Body of pancreas (tissue), 4 donors: ENCODE measurements around the gene MED15. TPM values are rescaled to one million over a fixed set of nuclear protein-coding genes. Genes with fewer than 3 reads are reported as not detected.

ENCODE experiments used
- ATAC-seq: fragments of 150-250 bp; one replicate; pipeline ENCODE4 v1.9.1; 2016
- DNase-seq, 4 donors: peaks; one replicate each; pipeline ENCODE4 v3.0.0-alpha.2; 2019
- H3K27ac ChIP-seq, 4 donors: fragments of 200-600 bp; sonication (generic); 1 replicate in 3 of 4; 2 replicates in 1 of 4; pipeline versions ENCODE4 v1.5.1 to v1.6.1; 2016 to 2019; ENCODE audit warnings: mild to moderate bottlenecking in 1 of 4, mixed read lengths in 1 of 4, moderate library complexity in 1 of 4
- H3K27me3 ChIP-seq, 2 donors: fragments of 200-600 bp; sonication (generic); one replicate each; pipeline ENCODE4 v1.6.0; 2016; ENCODE audit warnings: mild to moderate bottlenecking in 1 of 2
- H3K36me3 ChIP-seq, 2 donors: fragments of 200-600 bp; sonication (generic); replicated peaks in 1 of 2; 2 replicates each; pipeline ENCODE4 v1.5.1; 2016; ENCODE audit warnings: low read depth in 2 of 2; ENCODE audit not compliant: insufficient read depth in 1 of 2
- H3K4me1 ChIP-seq: fragments of 200-600 bp; sonication (generic); one replicate; pipeline ENCODE4 v1.6.0; 2016
- H3K4me3 ChIP-seq, 2 donors: fragments of 200-600 bp; sonication (generic); 1 replicate in 1 of 2; 2 replicates in 1 of 2; pipeline ENCODE4 v1.5.1; 2016 to 2019
- H3K9me3 ChIP-seq, 3 donors: fragments of 200-600 bp; sonication (generic); 1 replicate in 2 of 3; 2 replicates in 1 of 3; pipeline ENCODE4 v1.5.1; 2016
- CTCF ChIP-seq, 7 experiments: fragments of 450-650 bp in 4 of 7; fragments of 200-600 bp in 3 of 7; sonication (generic) in 3 of 7; IDR thresholded peaks; one replicate each; pipeline ENCODE4 v1.5.1; 2016 to 2019; ENCODE audit warnings: antibody characterized with exemption in 7 of 7
- POLR2A ChIP-seq, 3 donors: fragments of 450-650 bp; IDR thresholded peaks; one replicate each; pipeline ENCODE4 v1.6.1; 2016; ENCODE audit warnings: antibody characterized with exemption in 3 of 3, mild to moderate bottlenecking in 2 of 3
- WGBS, 2 donors: methylation state at CpG; one replicate each; pipeline ENCODE4 v1.1.5; 2017; 5-methylcytosine and 5-hydroxymethylcytosine counted together
- intact Hi-C: fragments of 100-400 bp; cut with DNase I; formaldehyde crosslinking; loops from one replicate; pipeline ENCODE4 v1.15.1; 2023
- total RNA-seq, 2 donors: library from RNA; depleted of rRNA; stranded (reverse); fragments of >200 nt; gene quantifications; one replicate each; pipeline ENCODE4 v1.1.0, GENCODE V29; 2016

Gene MED15
- total RNA-seq, 2 donors from 2014 or later: 31.6 to 36.9 TPM

DNA sequence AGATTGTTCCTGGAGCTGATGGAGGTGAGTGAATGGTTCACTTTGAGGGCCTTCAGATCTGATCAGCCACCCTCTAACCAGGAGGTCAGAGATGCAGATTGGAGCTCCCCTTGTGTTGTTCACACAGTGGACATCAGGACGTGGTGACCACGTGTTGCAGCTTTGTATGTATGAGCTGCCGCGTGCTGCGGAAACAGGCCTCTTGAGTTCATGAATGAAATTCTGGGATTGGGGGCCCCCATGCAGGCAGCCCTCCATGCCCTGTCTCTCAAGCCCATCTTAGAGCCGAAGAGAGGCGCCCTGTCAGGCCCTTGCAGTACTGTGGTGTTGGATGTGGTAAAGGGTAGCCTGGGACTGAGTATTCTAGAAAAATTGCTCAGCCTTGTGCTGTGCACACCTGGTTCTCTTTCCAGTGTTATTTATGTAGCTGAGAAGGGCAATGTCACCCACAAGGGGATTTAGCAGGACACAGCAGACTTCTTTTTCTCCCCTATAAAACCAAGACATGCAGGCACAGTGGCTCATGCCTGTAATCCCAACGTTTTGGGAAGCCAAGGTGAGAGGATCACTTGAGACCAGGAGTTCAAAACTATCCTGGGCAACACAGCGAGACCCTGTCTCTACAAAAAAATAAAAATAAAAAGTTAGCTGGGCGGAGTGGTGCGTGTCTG is 64.9 kb downstream of the MED15 start:
- no peak overlapping the region for H3K4me3 ChIP-seq
- intact Hi-C loops: no loop called here
- peaks cover 4 to 49% of the 10 kb centered on the region in 2 donors for H3K36me3 ChIP-seq
- 85 to 86% methylated on average over 7 to 11 of the region's 11 CpGs for WGBS, 2 donors
- ATAC-seq (no peak), DNase-seq (no peak)
- H3K27ac ChIP-seq: no peak overlapping the region
- H3K9me3 ChIP-seq: no peaks in the 10 kb centered on the region
- no peak for TF ChIP-seq POLR2A (IDR thresholded peaks at IDR 0.05)
- TF ChIP-seq CTCF (IDR thresholded peaks at IDR 0.05): no peak
- no peaks in the 10 kb centered on the region for H3K27me3 ChIP-seq
- H3K4me1 ChIP-seq: peaks cover 24% of the 10 kb centered on the region

DNA sequence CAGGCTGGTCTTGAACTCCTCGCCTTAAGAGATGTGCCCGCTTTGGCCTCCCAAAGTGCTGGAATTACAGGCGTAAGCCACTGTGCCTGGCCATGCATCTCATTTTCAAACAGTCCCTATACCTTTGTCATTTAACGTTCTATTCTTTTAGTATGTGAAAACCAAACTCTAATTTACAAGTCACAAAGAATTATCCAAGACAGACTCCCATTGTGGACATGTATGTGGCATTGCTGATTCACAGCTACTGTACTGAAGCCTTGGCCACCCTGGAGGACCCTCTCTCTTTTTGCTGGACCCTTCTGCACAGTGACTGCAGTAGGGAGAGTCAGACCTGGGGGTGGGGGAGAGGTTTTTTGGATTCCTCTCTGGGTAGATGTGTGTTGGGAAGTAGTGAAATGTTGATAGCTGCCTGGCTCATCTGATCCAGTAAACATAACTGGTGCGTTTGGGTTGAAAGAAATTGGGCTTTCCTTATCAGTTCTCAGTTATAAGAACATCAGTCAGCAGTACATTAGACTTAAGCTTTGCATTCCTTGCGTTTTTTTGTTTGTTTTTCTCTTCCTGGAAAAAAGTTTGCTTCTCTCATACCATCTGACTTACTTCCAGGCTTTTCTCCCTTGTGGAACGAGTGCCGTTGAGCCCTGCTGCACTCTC is 65.9 kb downstream of the MED15 start:
- no peak for ATAC-seq
- Histone ChIP-seq H3K27me3 (no peaks in the 10 kb centered on the region), H3K36me3 (peaks cover 4 to 49% of the 10 kb centered on the region in 2 donors), H3K27ac (no peak overlapping the region), H3K4me1 (peaks cover 13% of the 10 kb centered on the region), H3K4me3 (no peak overlapping the region), H3K9me3 (no peaks in the 10 kb centered on the region)
- TF ChIP-seq CTCF (IDR thresholded peaks at IDR 0.05) (no peak), POLR2A (IDR thresholded peaks at IDR 0.05) (no peak)
- intact Hi-C loops: no loop called here
- 81 to 82% methylated on average over 8 of the region's 8 CpGs for whole genome bisulfite sequencing, 2 donors
- no peak for DNase-seq

GRCh38 chr22:20573833-20574615 is 66.6 kb downstream of the MED15 start:
- no peaks in the 10 kb centered on the region for H3K27me3 ChIP-seq
- DNase-seq: peak in 1 of 4 donors; percentile 9
- intact Hi-C loops: no loop called here
- H3K4me1 ChIP-seq: peaks cover 6% of the 10 kb centered on the region
- 91% methylated on average over 28 to 29 of the region's 29 CpGs for WGBS, 2 donors
- no peak for ATAC-seq
- H3K4me3 ChIP-seq: no peak overlapping the region
- H3K27ac ChIP-seq: no peak overlapping the region
- peaks cover 0 to 42% of the 10 kb centered on the region in 2 donors for H3K36me3 ChIP-seq
- TF ChIP-seq CTCF (IDR thresholded peaks at IDR 0.05) (no peak), POLR2A (IDR thresholded peaks at IDR 0.05) (no peak)
- H3K9me3 ChIP-seq: no peaks in the 10 kb centered on the region

- TF ChIP-seq POLR2A (IDR thresholded peaks at IDR 0.05) (no peak), CTCF (IDR thresholded peaks at IDR 0.05) (no peak)
- H3K36me3 ChIP-seq: peaks cover 0 to 45% of the 10 kb centered on the region in 2 donors
- 94 to 98% methylated on average over 18 of the region's 18 CpGs for WGBS, 2 donors
- intact Hi-C loops: no loop called here
- H3K27ac ChIP-seq: no peak overlapping the region
- H3K4me3 ChIP-seq: no peak overlapping the region
- H3K9me3 ChIP-seq: no peaks in the 10 kb centered on the region
- ATAC-seq: no peak
- H3K4me1 ChIP-seq: no peaks in the 10 kb centered on the region
- H3K27me3 ChIP-seq: no peaks in the 10 kb centered on the region
- DNase-seq: peak in 1 of 4 donors; percentile 8
Observed at GRCh38 chr22:20574920-20575353, 67.5 kb downstream of the MED15 start.
